GM18867 (cell line): Measurements from ENCODE around the gene PLEKHG4B.

Experiments
- ATAC-seq: cut with Tn5 transposase; IDR thresholded peaks from one replicate; pipeline ENCODE4 v1.9.1; 2021; ENCODE audit warnings: mild to moderate bottlenecking, moderate library complexity; ENCODE audit not compliant: unreplicated experiment

PLEKHG4B gene

DNA sequence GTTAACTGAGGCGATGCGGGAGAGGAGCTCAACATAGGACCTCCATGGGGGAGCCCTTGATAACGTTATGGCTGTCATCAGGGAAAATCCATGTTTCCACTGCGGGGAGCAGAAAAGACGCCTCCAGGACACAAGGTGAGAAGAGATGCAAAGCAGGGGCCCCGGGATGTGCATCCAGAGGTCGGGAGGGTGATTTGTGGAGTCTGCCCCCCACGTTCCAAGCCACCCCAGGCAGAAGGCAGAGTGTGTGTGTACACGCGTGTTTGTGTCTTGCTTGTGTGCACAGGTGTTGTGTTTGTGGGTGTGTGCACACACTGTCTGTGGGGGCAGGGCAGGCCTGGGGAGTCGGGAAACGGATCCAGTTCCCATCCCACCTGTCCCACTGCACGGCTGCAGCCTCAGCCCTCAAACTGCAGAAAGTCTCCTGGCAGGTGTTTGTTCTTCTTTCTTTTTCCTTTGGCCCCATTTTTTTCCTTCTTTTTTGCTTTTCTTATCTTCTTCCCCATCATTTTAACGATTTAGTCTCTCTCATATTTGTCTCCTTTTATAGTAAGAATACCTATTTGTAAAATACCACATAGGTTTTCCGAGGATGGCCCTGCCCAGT lies 17.4 kb upstream of the PLEKHG4B start:
- no peak for ATAC-seq

GRCh38 chr5:75331-76320 lies 16.3 kb upstream of the PLEKHG4B start:
- ATAC-seq = no peak

DNA sequence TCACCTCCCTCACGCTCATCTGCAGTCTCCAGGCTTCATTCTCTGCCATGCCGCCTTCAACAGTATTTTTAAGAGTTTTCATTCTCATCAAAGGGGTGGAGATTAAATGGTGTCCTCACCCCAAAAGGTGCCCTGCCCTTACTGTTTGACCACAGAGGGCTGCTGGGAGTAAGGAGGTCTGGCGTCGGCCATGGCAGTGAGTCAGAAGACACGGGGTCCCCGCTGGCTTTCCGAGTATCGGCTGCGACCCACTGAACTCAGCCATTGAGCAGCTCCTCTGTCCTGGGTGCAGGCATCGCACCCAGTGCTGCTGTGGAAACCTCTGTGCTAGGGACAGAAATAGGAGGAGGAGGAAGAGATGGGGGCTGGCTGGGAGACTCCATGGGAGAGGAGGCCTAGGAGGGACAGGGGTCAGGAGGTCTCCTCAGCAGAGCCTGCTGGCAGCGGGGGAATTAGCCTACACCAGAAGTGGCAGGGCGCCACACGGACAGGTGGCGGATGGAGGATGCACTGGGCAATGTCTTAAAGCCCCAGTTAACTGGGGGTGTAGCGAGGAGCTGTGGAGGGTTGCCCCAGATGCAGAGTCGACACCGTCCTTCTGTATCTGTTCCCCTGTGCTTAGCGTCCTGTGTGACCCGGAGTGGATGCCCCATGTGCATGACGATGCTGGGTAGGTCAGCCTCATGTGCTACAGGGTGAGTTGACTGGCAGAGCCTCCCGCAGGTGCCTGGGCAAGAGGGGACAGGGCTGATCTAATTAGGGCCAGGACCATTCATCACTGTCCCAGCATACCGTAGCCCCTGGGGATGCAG lies 15.4 kb upstream of the PLEKHG4B start:
- no peak for ATAC-seq

GRCh38 chr5:77170-77501 lies 14.8 kb upstream of the PLEKHG4B start:
- ATAC-seq = no peak

DNA sequence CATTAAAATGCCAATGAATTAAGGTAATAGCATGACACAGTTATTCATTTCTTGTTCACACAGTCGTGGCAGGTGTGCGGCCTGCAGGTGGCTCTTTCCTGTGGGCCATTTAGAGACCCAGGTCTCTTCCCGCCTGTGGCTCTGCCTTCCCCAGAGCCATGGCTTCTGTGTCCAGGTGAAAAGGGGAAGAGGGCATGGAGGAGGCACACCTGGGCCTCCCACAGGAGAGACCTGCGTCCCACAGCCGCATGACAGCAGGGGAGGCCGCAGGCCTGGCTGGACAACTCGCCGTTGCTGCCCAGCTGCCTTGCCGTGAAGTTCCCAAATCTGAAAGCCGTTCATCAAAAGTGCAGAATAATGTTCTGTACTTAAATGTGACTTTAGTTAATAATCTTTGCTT lies 14.4 kb upstream of the PLEKHG4B start:
- ATAC-seq = no peak

DNA sequence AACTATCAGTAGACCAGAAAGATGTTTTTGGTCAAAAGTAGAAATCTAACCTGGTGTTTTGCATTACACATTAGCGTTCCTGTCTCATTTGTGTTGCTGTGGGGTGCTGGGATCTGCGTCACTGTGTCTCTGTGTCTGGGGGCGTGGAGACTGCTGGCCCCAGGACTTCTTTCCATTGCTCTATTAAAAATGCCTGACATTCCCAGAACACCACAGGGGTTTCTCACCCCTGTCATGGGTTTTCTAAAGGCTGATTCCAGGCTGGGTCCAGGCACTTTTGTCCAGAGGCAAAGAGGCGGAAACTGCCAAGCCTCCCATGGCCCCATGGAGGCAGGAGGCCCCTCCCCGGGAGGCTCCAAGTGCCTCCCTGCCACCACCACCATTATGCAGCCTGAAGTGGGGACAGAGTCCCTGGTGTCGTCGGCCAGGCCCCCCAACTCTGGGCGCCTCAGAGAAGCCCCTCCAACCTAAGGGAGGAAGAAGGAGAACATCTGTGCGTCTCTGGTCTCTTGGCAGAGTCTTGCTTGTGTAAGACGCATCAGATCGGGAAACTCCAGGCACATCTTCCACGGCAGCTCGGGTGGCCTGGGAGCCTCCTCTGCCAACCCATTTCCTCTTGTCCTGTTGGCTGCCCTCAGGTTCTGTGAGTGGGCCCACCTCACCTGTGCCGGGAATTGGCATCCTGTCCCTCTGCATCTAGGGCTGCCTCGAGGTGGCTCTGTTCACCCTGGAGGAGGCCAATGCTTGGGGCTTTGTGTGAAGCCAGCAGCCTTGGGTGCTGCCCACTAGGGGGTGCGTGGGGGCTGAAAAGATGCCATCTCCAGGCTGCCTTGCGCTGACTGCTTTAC lies 13.8 kb upstream of the PLEKHG4B start:
- ATAC-seq = no peak

GRCh38 chr5:78805-79149 lies 13.2 kb upstream of the PLEKHG4B start:
- no peak for ATAC-seq

- no peak for ATAC-seq
These were observed 12.7 kb upstream of the PLEKHG4B start for GRCh38 chr5:79263-79662.

GRCh38 chr5:79821-80220 lies 12.1 kb upstream of the PLEKHG4B start:
- no peak for ATAC-seq

- ATAC-seq = no peak
These were observed 10.5 kb upstream of the PLEKHG4B start for GRCh38 chr5:81391-82021.

DNA sequence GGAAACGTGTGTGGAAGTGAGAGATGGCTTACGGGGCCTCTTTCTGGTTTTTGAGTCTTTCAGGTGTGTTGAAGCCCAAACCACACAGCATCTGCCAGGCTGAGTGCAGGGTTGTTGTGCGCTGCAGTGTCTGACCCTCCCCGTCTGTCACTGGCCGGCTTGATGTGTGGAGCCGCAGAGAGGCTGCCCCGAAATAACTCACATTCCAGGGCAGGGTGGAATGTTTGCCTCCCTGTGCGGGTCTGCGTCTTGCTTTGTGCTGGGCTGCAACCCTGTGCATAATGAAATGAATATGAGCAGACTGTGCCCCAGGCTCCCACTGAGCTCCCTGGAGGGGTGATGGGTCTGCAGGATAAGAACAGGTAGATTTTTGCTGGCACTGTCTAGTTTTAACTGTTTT lies 9.9 kb upstream of the PLEKHG4B start:
- no peak for ATAC-seq

DNA sequence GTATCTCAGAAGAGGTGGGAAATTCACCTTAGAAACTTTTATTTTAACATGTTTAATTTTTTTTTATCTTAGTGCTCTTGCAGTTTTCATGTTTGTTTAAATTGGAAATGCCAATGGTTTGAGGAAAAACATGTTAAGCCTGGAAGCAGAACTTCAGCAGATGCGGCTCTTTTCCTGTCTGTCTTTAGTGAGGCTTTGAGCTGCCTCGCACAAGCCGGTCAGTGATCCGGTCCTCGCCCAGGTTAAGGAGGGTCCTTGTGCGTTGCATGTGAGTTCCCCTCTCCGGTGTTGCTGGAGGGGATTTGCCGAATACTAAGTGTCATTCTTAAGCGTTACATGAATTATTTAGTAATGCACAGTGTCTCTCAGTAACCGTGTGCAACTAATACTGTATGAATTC lies 9.4 kb upstream of the PLEKHG4B start:
- ATAC-seq = no peak

- no peak for ATAC-seq
These were observed 8.9 kb upstream of the PLEKHG4B start for GRCh38 chr5:83029-83428.

DNA sequence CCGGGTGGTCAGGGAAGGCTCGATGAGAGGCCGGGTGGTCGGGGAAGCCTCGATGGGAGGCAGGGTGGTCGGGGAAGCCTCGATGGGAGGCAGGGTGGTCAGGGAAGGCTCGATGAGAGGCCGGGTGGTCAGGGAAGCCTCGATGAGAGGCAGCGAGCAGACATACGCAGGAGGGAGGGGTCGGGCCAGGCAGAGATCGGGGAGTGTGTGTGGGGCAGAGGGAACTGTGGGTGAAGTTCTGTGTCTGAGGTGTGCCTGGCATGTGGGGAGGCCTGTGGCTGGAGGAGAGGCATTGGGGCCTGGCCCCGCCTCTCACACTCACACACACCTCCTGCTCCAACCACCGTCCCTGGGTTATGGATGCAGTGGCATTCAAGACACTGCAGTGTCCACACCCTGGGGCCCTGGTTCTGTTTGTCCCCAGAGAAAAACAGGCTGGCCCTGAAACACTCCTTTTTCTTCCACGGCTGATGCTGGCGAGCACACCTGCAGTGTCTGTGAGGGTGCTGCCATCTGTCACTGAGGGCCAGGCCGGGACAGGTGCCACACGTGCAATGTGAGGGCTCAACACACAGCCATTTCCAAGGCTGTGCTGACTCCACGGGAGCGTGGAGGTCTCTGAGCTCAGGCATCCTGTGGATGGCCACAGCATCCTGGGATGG lies 6.5 kb upstream of the PLEKHG4B start:
- ATAC-seq = no peak

DNA sequence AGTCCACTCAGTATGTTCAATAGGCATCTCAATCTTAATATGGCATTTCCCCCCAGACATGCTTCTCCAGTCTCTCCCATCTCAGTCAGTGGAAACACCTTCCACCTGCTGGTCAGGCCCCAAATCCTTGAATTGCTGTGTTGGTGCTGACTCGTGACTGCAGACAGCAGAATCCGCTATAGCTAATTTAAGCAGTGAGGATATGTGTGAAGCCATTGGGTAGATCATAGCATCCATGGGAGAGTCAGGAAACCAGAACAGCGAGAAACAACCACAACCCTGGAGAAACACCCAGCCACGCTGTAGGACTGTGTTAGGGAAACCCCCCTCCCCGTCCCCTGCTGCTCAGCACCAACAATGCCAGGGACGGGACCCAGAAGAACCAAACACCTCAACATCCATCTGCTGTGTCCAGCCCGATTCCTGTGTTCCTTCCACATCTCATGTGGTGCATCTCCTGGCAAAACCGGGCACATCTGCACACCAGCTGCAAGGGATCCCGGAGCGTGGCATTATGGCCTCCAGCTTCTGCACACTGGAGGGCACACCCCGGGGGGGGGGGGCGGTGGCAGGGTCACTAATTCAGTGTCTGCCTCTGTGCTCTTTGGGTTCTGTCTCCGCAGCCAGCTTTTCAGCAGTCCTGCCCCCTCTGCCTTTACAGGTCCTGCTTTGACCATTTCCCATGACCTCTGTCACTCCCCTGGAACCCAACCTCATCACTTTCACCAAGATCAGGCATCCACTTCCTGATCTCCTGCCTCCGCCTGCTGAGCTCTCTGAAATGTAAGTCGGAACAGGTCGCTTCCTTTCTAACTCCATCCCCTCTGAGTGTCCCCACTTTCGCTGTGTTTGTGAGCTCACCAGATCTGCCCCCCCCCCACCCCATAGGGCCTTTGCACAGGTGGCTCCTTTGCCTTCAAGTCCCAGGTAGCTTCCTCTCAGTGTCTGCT lies 2.4 kb upstream of the PLEKHG4B start:
- ATAC-seq = no peak

- no peak for ATAC-seq
These were observed 1.1 kb upstream of the PLEKHG4B start for GRCh38 chr5:90590-91547.

GRCh38 chr5:92401-93220 lies 643 bp downstream of the PLEKHG4B start:
- ATAC-seq = no peak
